ENCODE data around the gene WDR75. TPM values are rescaled to one million over a fixed set of nuclear protein-coding genes. Genes with fewer than 3 reads are reported as not detected.

Gene WDR75
- total and polyA plus RNA-seq, 12 donors = 11.8 to 19.2 (median 16.6) TPM

DNA sequence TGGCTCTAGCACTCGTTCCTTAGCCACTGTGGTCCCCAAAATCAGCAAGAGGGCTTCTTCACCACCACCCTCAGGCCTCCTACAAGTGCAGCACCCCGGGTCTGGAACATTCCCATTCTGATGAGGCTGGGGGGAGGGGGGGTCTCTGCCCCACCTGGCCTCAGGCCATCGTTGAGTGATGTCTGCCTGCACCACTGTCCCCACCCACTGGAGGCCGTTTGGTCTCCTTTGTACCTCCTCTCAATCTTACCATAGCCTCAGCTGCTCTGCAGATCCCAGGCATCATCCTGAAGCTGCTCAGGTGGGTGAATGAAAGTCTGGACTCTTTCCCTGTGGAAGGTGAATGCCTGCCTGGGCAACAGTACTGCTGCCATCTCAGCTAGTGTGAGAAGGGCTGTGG lies 42.3 kb downstream of the WDR75 start:
- peaks cover 0 to 12% (median 0%) of the 10 kb centered on the region in 9 donors for H3K4me1 ChIP-seq
- H3K4me3 ChIP-seq = no peak overlapping the region
- WGBS, 2 donors = 69 to 74% methylated on average over 4 of the region's 4 CpGs
- no peak for ATAC-seq
- H3K27me3 ChIP-seq = no peaks in the 10 kb centered on the region
- DNase-seq = no peak
- H3K9me3 ChIP-seq = no peaks in the 10 kb centered on the region
- TF ChIP-seq CTCF (IDR thresholded peaks at IDR 0.05) = no peak
- no peak overlapping the region for H3K27ac ChIP-seq
- no peaks in the 10 kb centered on the region for H3K36me3 ChIP-seq
- intact Hi-C loops (cut with DNase I) = no loop called here

DNA sequence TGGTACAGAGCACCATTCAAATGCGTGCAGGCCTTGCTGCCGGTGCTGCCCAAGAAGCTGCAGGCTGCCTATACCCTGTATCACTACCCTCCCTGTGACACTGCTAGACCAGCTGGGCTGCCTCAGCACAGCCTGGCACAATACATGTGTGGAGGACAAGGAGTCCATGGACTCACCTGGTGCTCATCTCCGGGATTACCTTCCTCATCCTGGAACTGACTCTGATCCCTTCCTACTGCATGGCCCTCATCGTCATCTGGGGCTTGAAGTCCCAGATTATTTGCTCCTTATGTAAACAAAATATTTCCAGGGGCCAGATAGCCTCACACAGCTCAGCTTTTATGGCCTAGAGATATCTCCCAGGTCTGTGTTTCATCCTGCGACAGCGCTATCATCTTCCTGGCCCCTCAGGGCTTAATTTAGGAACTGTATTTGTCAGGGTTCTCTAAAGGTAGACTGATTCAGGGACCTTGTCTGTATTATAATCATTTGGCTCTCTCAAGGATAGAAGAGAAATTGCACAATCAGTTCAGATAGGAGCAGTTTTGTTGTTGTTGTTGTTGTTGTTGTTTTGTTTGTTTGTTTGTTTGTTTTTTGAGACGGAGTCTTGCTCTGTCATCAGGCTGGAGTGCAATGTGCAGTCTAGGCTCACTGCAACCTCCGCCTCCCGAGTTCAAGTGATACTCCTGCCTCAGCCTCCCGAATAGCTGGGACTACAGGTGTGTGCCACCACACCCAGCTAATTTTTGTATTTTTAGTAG lies 42.9 kb downstream of the WDR75 start:
- no peak for TF ChIP-seq CTCF (IDR thresholded peaks at IDR 0.05)
- 87 to 88% methylated on average over 10 of the region's 10 CpGs for WGBS, 2 donors
- no peak for DNase-seq
- Histone ChIP-seq H3K36me3 (no peaks in the 10 kb centered on the region), H3K9me3 (no peaks in the 10 kb centered on the region), H3K27ac (no peak overlapping the region), H3K4me3 (no peak overlapping the region), H3K4me1 (peaks cover 0 to 12% (median 0%) of the 10 kb centered on the region in 9 donors), H3K27me3 (no peaks in the 10 kb centered on the region)
- ATAC-seq = peak in 2 of 8 donors; percentile 21 to 33
- intact Hi-C loops (cut with DNase I) = no loop called here

DNA sequence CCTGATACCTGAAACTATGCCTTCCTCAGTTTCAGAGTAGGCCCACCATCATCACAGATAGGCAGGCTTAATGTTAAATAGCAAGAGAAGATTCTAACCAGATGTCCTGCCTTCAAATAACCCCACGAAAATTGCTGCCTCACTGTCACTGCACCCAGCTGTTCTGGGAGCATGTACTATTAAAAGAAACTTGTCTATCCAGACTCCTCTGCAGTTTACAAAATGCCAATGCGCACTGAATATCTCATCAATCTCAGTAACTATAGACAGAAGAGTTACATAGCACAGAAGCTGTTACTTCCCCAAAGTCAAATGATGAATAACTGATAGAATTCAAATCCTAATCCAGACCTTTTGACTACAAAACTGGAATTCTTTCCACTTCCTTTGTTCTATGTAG lies 43.9 kb downstream of the WDR75 start:
- intact Hi-C loops (cut with DNase I) = no loop called here
- Histone ChIP-seq H3K27me3 (no peaks in the 10 kb centered on the region), H3K4me3 (no peak overlapping the region), H3K27ac (peak overlapping the region in 1 of 10 donors; percentile 18), H3K4me1 (peaks cover 0 to 12% (median 0%) of the 10 kb centered on the region in 9 donors), H3K36me3 (no peaks in the 10 kb centered on the region), H3K9me3 (no peaks in the 10 kb centered on the region)
- WGBS, 2 donors = 49 to 64% methylated on average over 2 of the region's 2 CpGs
- ATAC-seq (peak in 5 of 8 donors; percentile 46 to 78 (median 69)), DNase-seq (peak in 1 of 2 donors; percentile 13)
- no peak for TF ChIP-seq CTCF (IDR thresholded peaks at IDR 0.05)

DNA sequence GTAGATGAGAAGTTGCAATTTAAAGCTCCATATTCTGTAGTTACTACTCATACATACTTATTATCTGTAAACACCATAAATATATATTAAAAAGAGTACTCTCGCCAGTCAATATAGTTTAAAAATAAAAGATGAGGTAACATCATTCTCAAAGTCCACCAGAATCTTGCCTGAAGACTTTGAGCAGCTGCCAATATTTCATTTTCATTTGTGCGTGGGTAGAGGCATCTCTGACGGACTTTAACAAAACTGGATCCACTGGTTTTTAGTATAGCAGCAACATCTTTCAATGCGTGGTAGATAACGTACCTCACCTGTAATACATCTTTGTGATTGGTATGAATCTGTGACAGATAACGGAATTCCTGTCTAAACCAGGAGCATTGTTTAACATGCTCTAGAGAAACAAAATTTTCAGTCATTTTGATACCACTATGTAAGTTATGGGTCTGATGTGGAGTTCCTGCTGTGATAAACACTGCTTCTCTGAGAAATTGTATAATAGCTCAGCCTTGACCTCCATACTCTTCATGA lies 45.0 kb downstream of the WDR75 start:
- no peaks in the 10 kb centered on the region for H3K27me3 ChIP-seq
- DNase-seq (no peak), ATAC-seq (no peak)
- no peak overlapping the region for H3K4me3 ChIP-seq
- WGBS, 2 donors = 61 to 64% methylated on average over 6 of the region's 6 CpGs
- intact Hi-C loops (cut with DNase I) = no loop called here
- H3K36me3 ChIP-seq = no peaks in the 10 kb centered on the region
- no peak for TF ChIP-seq CTCF (IDR thresholded peaks at IDR 0.05)
- H3K27ac ChIP-seq = no peak overlapping the region
- H3K4me1 ChIP-seq = peaks cover 0 to 12% (median 0%) of the 10 kb centered on the region in 9 donors
- H3K9me3 ChIP-seq = no peaks in the 10 kb centered on the region
